OCI-LY3 (cell line): ENCODE data around the gene MVD.
A peak's percentile ranks its signal among the peaks of the same experiment; 100 is the strongest.

Experiments used
- H2AFZ ChIP-seq: fragments of 200-600, 300-600 bp; shearing (Covaris generic); 2 replicates; pipeline ENCODE4 v1.6.0; 2014; ENCODE audit warnings: antibody characterized with exemption, low read depth, low read length
- H3K27ac ChIP-seq: fragments of 200-600, 300-600 bp; sonication (generic); 2 replicates; pipeline ENCODE4 v1.5.1; 2014; ENCODE audit warnings: mild to moderate bottlenecking, low read length, moderate library complexity, mixed read lengths
- H3K27me3 ChIP-seq: fragments of 200-600, 300-600 bp; sonication (generic); 2 replicates; pipeline ENCODE4 v1.6.1; 2014; ENCODE audit warnings: low read depth, low read length, mixed read lengths
- H3K36me3 ChIP-seq: fragments of 200-600, 300-600 bp; sonication (generic); replicated peaks from 2 replicates; pipeline ENCODE3; 2014; ENCODE audit warnings: low read depth, low read length, mixed read lengths
- H3K4me1 ChIP-seq: fragments of 300-600, 200-600 bp; sonication (generic); 2 replicates; pipeline ENCODE4 v1.6.1; 2014; ENCODE audit warnings: low read length, mixed read lengths
- H3K4me2 ChIP-seq: fragments of 200-600, 300-600 bp; sonication (generic); 2 replicates; pipeline ENCODE4 v1.6.1; 2014; ENCODE audit warnings: low read length, mixed read lengths
- H3K4me3 ChIP-seq: fragments of 300-600, 200-600 bp; sonication (generic); 2 replicates; pipeline ENCODE4 v1.5.1; 2014; ENCODE audit warnings: antibody characterized with exemption, mild to moderate bottlenecking, low read length, moderate library complexity
- H3K79me2 ChIP-seq: fragments of 300-600, 200-600 bp; shearing (Covaris generic); 2 replicates; pipeline ENCODE4 v1.6.1; 2014; ENCODE audit warnings: mild to moderate bottlenecking, low read length, mixed read lengths
- H3K9ac ChIP-seq: fragments of 300-600, 200-600 bp; shearing (Covaris generic); 2 replicates; pipeline ENCODE4 v1.6.0; 2014; ENCODE audit warnings: mild to moderate bottlenecking, low read length, moderate library complexity
- H3K9me3 ChIP-seq: fragments of 200-600, 300-600 bp; shearing (Covaris generic); 2 replicates; pipeline ENCODE4 v1.6.1; 2014; ENCODE audit warnings: low read length, mixed read lengths; ENCODE audit not compliant: insufficient read depth
- H4K20me1 ChIP-seq: fragments of 200-600, 300-600 bp; sonication (generic); 2 replicates; pipeline ENCODE4 v1.6.1; 2016; ENCODE audit warnings: low read length, mixed read lengths; ENCODE audit not compliant: insufficient read depth
- EZH2phosphoT487 ChIP-seq: fragments of 200-600 bp; shearing (Covaris generic); IDR thresholded peaks from 2 replicates; pipeline ENCODE4 v1.6.1; 2018; ENCODE audit warnings: antibody characterized with exemption, mixed run types, low read depth
- TF ChIP-seq, protein P1 (sequence below): fragments of 200-600, 300-600 bp; sonication (generic); IDR thresholded peaks from 2 replicates; pipeline ENCODE4 v1.5.1; 2014; ENCODE audit warnings: antibody characterized with exemption, low read length, low read depth

MVD gene

DNA sequence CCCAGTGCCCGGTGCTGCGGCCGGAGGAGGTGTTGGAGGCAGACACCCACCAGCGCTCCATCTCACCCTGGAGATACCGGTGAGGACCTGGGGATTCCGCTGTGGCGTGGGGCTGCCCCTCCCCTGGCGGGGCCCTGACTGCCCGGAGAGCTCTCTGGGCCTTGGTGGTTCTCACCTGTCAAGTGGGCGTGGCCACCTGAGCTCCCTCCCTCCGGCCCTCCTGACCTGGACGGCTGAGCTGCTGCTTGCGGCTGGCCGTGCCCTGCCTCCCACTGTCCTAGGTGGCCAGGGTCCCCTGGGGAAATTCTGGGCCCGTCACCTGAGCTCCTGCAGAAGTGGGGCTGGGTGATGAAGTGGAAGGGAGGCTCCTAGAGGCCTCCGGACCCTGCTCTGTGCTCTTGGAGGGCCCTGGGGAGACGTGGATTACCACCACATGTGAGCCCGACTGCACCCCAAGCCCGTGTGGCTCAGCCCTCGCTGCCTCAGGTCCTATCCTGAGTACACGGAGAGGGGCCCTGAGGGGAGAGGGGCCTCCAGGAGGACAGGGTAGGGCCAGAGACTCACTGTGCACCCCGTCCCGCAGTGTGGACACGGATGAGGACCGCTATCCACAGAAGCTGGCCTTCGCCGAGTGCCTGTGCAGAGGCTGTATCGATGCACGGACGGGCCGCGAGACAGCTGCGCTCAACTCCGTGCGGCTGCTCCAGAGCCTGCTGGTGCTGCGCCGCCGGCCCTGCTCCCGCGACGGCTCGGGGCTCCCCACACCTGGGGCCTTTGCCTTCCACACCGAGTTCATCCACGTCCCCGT, 23.5 kb downstream of the MVD start:
- no peak overlapping the region for H3K27ac ChIP-seq
- no peak overlapping the region for H2AFZ ChIP-seq
- no peaks in the 10 kb centered on the region for H3K79me2 ChIP-seq
- no peaks in the 10 kb centered on the region for H3K9me3 ChIP-seq
- H3K4me2 ChIP-seq: peak overlapping the region; percentile 31; the same call in 1 of the 2 replicates
- H3K27me3 ChIP-seq: peaks cover 65% of the 10 kb centered on the region
- H3K4me3 ChIP-seq: no peak overlapping the region
- peaks cover 30% of the 10 kb centered on the region for H4K20me1 ChIP-seq
- H3K36me3 ChIP-seq: peaks cover 13% of the 10 kb centered on the region
- TF ChIP-seq EZH2phosphoT487: 0 out of 2 replicates have a peak, but pooled peaks have one; percentile 35
- TF ChIP-seq, protein P1, sequence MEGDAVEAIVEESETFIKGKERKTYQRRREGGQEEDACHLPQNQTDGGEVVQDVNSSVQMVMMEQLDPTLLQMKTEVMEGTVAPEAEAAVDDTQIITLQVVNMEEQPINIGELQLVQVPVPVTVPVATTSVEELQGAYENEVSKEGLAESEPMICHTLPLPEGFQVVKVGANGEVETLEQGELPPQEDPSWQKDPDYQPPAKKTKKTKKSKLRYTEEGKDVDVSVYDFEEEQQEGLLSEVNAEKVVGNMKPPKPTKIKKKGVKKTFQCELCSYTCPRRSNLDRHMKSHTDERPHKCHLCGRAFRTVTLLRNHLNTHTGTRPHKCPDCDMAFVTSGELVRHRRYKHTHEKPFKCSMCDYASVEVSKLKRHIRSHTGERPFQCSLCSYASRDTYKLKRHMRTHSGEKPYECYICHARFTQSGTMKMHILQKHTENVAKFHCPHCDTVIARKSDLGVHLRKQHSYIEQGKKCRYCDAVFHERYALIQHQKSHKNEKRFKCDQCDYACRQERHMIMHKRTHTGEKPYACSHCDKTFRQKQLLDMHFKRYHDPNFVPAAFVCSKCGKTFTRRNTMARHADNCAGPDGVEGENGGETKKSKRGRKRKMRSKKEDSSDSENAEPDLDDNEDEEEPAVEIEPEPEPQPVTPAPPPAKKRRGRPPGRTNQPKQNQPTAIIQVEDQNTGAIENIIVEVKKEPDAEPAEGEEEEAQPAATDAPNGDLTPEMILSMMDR: no peak
- H3K4me1 ChIP-seq: peaks cover 31% of the 10 kb centered on the region
- no peak overlapping the region for H3K9ac ChIP-seq

DNA sequence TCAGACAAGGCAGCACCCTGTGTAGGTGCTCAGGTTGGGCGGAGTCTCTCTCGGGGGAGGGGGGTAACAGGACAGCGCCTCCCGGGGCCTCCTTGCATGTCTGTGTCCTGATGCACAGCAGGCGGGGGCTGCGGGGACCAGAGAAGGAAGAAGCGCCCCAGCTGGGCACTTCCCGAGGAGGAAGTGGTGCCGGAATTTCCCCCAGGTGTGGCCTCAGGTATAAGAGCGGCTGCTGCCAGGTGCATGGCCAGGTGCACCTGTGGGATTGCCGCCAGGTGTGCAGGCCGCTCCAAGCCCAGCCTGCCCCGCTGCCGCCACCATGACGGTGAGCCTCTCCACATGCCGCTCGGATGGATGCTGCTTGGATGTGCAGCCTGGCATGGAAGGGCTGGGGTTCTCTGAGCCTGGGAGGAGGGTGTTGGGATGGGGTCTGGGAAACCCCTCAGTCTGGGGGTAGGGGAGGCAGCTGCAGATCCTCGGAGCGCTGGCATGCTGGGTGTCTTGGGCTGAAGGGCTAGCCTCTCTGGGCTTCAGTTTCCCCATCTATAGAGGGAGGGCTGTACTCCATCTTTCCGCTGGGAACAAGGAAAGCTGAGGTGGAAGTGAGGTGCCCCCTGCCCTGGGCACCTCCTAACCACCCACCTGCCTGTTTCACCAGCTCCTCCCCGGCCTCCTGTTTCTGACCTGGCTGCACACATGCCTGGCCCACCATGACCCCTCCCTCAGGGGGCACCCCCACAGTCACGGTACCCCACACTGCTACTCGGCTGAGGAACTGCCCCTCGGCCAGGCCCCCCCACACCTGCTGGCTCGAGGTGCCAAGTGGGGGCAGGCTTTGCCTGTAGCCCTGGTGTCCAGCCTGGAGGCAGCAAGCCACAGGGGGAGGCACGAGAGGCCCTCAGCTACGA, 24.3 kb downstream of the MVD start, which contains the start of gene IL17C:
IL17C (plus strand) TSS at position 250 of the 908 bp plus-strand sequence; CDS start at position 320, 70 bp downstream.
- H3K4me1 ChIP-seq: peaks cover 38% of the 10 kb centered on the region
- TF ChIP-seq, protein P1: no peak
- TF ChIP-seq EZH2phosphoT487: no peak
- H3K9me3 ChIP-seq: no peaks in the 10 kb centered on the region
- no peak within 1 kb of the TSS for H2AFZ ChIP-seq
- no peak within 1 kb of the TSS for H3K9ac ChIP-seq
- H3K27ac ChIP-seq: no peak within 1 kb of the TSS
- no peaks in the 10 kb centered on the region for H3K79me2 ChIP-seq
- peaks cover 21% of the 10 kb centered on the region for H4K20me1 ChIP-seq
- peaks cover 5% of the 10 kb centered on the region for H3K36me3 ChIP-seq
- peak within 1 kb of the TSS; percentile 31; the same call in 1 of the 2 replicates for H3K4me2 ChIP-seq
- no peak within 1 kb of the TSS for H3K4me3 ChIP-seq
- H3K27me3 ChIP-seq: peaks cover 66% of the 10 kb centered on the region

DNA sequence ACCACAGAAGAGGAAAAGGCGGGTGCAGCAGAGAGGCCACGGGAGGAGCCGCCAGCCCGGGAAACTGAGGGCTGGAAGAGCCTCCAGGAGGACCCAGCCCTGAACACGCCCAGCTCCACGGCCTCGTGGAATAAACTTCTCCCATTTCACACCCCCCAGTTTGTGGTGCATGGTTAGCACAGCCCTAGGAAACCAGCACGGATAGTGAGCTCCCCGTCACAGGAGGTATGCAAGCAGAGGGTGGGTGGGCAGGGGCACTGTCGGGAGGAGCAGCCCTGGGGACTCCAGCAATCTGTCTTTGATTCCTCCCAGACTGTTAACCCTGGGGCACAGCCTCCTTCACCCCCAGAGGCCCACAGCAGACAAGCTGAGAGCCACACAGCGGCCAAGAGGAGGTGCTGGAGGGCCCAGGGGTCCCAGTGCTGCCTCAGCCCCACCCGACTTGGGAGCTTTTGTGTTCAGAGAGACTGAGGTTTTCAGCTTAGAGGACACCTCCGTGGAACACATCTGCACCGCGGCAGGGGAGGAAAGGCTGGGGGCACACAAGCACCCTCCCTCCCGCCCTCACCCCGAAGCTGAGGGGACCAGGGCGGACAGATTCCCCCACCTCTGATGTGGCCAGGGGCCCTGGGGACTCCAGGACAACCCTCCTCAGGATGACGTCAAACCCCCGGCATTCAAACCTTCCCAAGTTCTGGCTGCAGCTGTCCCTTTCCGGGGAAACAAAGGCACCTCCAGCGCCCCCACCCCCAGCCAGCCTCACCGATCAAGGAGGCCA, 26.2 kb downstream of the MVD start:
- Histone ChIP-seq H3K9me3 (no peaks in the 10 kb centered on the region), H3K36me3 (peaks cover 3% of the 10 kb centered on the region), H3K4me2 (no peak overlapping the region), H3K4me3 (no peak overlapping the region), H3K9ac (no peak overlapping the region), H4K20me1 (peaks cover 10% of the 10 kb centered on the region), H2AFZ (no peak overlapping the region), H3K79me2 (no peaks in the 10 kb centered on the region), H3K27ac (no peak overlapping the region), H3K4me1 (peaks cover 44% of the 10 kb centered on the region), H3K27me3 (peaks cover 66% of the 10 kb centered on the region)
- TF ChIP-seq EZH2phosphoT487: no peak
- TF ChIP-seq, protein P1: no peak
